Stimulated activated CD4-positive, alpha-beta T cell treated with anti-CD3 and anti-CD28 coated beads, Interleukin-1b, Interleukin-23, amount 100 ng/mL, for 1 hour (primary cell): Measurements from ENCODE around the gene TRIM54.
"Not testable (repeated sequence)": the region's sequence is repeated elsewhere in the genome, so short reads cannot be mapped to it uniquely, and the experiment has no call there.

Experiments
- DNase-seq, 2 donors: peaks; one replicate each; pipeline ENCODE4 v3.0.0-alpha.2; 2020; ENCODE audit warnings: low read depth in 2 of 2

The TRIM54 gene

DNA sequence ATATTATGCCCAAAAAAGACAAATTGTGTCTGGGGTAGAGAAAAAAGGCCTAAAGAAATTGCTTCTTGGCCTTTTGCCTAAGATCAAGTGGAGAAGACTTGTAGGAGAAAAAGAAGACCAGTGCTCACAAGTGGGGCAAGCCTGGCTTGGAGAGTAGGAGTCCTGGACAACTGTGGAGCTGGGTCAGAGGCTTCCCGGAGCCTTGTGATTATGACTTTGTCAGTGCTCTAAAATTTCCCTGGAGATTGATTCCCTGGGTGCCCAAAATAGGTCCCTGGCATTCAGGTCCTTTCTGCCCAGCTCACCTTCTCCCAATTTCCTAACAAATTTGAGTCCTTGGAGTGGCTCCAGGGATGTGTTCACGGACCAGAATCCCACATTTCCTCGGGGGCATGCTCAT, 787 bp upstream of the TRIM54 start:
- no peak for DNase-seq

DNA sequence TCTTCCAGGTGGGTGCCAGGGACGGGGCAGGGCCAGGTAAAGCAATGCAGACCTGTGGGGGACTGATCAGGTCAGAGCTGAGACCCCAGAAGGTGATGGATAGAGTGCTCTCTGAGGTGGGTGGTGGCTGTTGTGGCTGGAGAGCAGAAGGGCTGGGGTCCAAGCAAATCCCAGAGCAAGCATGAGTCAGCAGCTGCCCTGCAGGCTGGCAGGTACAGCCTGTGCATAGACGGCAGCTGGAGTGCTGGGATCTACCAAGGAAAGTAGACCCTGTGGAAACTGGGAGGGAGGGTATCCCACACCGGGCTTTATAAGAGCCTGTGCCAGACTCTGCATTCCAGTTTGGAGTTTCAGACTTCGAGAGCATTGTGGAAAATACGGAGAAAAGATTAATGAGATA, 663 bp downstream of the TRIM54 start:
- DNase-seq: no peak

DNA sequence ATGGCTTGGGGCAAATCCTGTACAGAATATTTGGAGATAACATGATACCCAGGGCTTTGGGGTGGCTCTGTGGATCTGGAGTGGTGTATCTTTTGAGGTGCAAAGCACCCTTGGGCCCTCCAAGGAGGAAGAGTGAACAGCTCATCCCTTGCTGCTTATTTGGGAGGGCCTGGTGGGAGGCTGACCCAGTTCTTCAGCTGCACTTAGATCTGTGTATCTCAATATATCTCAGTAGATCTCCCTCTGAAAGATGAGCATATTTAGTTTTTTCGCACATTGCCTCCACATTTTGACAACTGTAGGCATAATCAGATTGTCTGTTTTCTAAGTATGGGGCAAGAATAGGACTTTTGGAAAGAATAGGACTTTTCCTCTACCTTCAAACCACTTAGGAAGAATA, 2.8 kb downstream of the TRIM54 start:
- no peak for DNase-seq

DNA sequence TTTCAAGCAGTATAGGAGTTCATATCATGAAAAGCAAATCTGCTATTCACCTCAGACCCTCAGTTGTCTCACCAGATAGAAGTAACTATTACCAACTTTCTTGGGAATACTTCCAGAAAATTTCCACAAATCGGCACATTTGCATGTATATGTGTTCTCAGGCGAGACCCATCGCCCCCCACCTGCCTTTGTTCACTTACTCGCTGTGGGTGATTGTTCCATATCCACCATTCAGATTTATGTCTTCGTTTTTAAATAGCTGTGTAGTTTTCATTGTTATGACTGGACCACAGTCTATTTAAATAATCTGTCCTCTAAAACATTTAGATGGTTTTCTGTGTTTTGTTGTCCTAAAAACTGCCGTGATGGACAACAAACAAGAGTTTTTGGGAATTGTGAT, 3.3 kb downstream of the TRIM54 start:
- no peak for DNase-seq

DNA sequence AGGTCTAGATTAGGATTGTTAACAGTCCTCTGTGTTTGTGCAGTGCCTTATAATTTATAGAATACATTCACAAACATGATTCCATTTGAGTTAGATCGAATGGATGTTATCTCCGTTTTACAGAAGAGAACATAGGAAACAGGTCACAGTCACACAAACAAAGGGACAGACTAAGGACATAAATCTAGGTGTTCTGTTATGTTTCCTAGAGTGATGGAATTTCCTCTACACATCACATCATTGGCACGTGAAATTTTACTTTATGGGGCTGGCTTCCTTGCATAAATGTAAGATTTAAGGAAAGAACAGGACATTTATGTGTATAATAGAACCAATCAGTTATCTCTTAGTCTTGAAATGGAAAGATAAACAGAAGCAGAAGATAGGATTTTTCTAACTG, 6.4 kb downstream of the TRIM54 start:
- DNase-seq: no peak

DNA sequence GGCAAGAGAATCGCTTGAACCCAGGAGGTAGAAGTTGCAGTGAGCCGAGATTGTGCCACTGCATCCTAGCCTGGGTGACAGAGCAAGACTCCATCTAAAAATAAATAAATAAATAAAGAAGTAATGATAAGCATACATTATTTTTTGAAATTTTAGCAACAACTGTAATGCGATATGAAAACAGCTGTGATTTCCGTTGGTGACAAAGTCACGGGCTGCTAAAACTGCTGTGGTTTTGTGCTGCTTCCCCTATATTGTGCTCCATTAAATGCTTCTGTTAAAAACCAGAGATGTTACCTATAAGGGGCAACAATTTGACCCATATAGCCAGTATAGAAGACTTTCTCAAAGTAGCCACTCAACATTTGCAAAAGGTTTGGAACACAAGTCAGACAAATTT, 8.3 kb downstream of the TRIM54 start:
- no peak for DNase-seq

DNA sequence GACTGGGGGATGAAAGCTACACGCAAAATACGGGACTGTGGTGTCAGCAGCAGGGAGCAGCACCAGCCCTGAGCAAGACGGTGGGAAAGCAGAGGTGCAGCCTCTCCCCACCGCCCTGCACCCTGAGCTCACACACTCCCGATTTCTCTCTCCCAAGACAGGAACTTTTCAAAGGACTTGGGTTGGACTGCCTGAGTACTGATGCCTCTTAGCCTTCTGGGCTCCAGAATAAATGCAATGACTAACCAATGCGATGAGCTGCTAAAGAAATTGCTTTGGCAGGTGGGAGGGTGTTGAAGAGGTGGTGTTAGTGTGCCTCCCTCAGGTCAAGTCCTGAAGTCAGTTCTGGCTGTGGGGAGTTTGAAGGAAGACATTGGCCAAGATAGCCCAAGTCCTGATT, 9.6 kb downstream of the TRIM54 start:
- DNase-seq: no peak

DNA sequence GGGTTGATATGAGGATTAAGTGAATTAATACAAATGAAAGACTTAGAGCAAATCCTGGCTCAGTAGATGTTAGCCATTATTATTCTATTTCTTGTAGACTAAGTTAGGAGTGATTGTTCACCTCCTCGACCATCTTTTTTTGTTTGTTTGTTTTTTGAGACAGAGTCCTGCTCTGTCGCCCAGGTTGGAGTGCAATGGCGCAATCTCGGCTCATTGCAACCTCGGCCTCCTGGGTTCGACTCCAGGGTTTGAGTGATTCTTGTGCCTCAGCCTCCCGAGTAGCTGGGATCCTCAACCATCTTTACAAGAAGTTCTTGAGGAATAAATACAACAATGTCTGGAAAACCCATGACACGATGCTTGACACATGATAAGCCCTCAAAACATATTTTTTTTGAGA, 12.7 kb downstream of the TRIM54 start:
- no peak for DNase-seq

DNA sequence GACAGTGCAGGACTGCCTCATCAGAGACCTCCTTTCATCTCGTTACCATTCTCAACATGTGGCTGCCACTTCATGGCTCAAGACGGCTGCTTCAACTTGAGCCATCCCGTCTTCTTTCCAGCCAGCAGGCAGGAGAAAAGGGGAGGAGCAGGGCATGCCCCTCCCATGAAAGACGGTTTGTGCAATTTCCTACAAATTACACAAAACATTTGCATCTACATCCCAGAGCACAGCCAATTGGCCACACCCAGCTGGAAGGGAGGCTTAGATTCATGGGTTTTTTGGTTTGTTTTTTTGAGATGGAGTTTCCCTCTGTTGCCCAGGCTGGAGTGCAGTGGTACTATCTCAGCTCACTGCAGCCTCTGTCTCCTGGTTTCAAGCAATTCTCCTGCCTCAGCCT, 14.3 kb downstream of the TRIM54 start:
- DNase-seq: no peak

DNA sequence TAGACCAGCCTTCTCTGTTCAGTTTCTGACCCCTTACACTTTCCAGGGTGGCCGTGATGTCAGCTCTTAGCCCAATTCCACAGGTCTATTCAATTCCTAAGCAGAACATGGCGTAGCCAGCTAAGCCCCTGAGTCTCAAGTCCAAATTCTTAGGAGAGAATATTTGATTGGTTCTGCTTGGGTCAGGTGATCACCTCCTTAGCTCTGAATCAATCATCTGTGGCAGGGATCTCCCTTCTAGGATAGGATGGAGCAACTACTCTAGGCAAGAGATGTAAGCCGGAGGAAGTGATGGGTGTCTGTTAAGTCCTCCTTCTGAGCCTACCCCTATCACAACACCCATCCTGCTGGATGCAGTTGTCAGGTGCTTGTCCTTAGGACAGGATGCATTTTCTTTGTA, 15.0 kb downstream of the TRIM54 start:
- DNase-seq: no peak

DNA sequence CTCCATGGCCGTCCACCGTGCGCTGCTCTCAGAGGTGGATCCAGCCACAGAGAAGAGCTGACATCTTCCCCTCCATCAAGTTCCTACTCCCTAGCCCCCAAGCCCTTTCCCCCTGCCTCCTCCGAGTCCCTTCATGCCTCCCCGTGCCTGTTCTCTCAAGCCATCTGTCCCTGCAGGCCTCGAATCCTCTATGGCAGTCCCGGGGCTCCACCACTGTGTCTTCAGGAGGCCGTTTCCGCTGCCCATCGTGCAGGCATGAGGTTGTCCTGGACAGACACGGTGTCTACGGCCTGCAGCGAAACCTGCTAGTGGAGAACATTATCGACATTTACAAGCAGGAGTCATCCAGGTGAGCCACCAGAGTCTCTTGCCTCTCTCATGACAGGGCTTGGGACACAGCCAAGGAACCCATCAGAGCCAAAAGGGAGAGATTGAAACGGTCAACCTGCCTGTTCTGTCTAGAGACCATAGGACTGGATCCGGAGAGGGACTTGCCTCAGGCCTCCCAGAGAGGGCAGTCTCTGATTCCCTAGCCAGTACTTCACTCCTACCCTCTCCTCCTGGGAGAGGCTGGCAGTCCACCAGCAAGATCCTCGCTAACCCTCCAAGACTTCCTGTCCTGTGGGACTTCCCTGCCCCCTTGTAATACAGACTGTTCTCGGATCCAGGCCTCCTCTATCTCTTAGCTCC, 16.3 kb downstream of the TRIM54 start:
- no peak for DNase-seq

DNA sequence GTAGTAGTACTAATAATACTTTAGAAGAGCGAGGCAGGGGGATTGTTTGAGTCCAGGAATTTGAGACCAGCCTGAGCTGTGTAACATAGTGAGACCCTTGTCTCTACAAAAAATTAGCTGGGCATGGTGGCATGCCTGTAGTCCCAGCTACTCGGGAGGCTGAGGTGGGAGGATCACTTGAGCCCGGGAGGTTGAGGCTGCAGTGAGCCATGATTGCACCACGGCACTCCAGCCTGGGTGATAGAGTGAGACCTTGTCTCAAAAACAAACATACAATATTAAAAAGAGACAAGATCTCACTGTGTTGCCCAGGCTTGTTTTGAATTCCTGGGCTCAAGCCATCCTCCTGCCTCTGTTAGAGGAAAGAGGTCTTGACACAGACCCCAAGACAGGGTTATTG, 18.4 kb downstream of the TRIM54 start:
- not testable (repeated sequence) for DNase-seq

DNA sequence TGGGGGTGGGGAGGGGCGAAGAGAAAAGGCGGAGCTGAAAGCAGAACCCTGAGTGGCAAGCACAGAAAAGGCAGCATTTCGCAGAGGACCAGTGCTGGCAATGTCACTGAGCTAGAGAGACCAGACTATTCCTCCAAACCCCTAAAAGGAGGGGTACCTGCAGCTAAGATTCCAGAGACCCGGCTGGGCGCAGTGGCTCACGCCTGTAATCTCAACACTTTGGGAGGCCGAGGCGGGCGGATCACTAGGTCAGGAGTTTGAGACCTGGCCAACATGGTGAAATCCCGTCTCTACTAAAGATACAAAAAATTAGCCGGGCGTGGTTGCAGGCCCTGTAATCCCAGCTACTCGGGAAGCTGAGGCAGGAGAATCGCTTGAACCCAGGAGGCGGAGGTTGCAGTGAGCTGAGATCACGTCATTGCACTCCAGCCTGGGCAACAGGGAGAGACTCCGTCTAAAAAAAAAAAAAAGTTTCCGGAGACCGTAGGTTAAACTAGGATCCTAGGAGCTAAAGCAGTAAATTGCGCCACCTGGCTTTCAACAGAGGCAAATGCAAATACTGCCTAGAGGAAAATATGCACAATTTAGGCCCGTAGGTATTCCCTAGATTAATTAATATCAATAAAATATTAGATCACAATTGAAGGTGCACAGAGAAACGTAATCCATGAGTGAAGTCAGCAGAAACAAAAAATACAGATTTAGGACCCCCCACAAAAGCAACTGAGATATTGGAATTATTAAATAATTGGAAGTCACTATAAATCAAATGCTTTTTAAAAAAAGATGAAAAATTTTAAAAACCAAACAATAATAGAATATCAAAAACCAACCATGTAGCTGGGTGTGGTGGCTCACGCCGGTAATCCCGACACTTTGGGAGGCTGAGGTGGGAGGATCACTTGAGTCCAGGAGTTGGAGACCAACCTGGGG, 21.1 kb downstream of the TRIM54 start:
- DNase-seq: no peak

DNA sequence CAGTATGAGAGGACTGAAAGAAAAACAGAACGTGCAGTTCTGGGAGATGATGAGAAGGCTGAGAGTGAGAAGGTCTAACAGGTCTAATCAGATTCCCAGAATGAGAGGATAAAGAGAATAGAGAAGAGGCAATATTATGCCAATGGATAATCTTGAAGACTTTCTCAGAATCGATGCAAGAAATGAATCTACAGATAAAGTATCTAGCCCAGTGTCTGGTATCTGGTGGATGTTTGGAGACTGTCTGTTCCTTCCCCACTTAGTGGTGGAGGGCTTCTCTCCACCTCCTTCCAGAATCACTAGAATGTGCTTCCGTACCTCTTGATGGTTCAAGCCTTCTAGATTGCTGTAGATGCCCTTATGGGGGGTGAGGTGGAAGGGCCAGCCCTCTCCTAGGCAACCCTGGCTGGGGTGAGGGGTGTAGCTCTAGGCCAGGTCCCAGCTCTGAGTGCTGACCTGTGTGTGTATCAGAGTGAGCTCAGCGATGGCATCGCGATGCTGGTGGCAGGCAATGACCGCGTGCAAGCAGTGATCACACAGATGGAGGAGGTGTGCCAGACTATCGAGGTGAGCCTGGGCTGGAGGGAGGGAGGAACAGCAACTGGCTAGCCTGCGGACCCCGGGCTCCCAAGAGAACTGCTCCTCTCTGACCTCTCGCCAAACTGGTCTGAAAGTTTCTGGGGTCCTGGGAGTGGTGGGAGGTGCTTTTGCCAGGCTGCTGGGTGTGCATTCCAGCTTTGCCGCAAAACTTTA, 22.4 kb downstream of the TRIM54 start:
- no peak for DNase-seq

DNA sequence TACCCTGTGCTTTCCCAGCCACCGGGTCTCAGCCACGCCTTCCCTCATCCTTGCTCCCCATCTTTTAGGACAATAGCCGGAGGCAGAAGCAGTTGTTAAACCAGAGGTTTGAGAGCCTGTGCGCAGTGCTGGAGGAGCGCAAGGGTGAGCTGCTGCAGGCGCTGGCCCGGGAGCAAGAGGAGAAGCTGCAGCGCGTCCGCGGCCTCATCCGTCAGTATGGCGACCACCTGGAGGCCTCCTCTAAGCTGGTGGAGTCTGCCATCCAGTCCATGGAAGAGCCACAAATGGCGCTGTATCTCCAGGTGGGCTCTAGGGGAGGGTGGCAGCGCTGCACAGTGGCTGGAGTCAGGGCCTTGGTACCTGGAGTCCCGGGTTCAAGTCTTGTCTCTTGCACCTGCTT, 23.3 kb downstream of the TRIM54 start:
- DNase-seq: no peak

DNA sequence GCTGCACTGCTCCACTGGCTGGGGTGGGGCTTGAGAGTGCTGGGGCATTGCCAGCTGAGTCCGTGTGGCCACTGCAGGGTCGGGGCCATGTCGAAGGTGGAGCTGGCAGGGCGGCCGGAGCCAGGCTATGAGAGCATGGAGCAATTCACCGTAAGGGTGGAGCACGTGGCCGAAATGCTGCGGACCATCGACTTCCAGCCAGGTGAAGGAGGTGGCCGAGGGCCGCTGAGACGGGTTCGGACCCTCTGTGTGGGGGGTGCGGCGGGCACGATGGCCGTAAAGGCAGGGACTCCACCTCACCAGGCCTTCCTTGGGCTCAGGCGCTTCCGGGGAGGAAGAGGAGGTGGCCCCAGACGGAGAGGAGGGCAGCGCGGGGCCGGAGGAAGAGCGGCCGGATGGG, 23.9 kb downstream of the TRIM54 start:
- no peak for DNase-seq

DNA sequence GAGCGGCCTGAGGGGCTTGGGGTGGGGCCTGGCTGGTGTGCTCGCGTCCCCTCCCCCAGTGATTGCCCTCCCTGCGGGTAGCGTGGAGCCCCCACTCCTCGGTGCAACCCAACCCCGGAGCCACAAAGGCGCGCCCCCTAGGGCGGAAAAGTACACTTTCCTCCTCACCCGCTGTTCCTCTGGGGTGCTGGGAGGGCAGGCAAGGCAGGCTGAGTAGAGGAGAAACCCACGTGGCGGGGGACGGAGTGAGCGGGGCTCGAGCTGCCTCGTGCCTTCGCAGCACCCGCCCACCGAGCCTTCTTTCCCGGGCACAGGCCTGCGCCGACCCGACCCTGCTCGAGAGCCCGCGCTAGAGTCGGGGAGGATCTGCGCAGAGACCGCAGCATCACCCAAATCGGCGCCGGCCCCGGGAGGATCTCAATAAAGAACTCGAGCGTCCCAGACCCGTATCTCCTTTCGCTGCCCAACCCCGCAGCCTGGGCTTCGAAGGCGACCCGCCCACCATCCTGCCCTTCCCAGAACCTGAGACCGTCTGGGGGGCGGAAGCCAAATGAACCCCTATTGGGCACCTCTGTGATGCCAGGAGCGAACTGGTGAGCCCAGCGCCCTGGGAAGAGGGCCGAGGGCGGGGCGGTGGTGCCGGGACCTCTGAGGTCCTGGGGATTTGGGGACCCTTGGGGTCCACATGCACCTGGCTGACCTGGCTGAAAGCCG, 24.5 kb downstream of the TRIM54 start:
- DNase-seq: no peak

DNA sequence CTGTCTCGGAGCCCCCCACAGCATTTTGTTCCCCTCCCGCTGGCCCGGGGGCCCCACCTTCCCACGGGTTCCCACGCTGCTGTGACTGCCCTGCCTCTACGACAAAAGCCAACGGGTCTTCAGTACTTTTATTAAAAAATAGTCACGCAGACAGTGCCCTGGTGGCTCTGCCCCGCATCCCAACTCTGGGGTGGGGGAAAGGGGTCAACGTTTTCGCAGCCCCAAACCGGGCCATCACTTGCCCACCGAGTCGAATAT, 25.0 kb downstream of the TRIM54 start:
- no peak for DNase-seq

DNA sequence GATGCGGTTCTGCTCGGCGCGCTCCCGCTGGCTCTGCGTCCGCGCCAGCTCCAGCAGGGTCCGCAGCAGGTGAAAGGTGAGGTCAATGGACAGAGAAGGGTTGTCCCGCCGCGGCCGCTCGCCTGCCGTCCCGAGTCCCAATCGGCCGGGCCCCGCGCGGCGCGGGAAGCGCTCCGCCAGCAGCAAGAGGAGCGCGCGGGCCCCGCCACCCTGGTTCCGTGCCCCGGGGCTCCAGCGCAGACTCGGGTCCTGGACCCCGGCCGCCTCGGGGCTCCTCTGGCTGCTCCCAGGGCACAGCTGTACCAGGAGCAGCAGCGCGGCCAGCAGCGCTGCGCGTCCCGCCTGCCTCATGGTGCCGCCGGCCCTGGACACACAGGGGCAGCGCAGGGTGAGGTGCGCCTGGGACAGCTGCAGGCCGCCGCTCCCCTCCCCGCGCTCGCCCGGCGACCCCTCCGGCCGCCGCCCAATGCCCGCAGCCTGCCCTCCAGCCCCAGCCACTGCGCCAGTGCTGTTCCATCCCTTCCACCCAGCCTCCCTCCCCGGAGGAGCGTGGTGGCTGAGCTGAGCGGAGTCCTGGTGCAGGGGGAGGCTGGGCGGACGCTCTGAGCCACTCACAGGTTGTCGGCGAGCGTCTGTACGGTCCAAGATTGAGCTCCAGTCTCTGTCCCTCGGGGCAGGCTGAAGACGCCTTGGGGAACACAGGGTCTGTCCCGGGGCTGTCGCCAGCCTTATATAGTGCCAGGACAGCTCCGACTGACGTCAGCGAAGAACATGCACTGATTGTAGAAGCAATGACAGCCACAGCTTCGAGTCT, 25.5 kb downstream of the TRIM54 start:
- no peak for DNase-seq

DNA sequence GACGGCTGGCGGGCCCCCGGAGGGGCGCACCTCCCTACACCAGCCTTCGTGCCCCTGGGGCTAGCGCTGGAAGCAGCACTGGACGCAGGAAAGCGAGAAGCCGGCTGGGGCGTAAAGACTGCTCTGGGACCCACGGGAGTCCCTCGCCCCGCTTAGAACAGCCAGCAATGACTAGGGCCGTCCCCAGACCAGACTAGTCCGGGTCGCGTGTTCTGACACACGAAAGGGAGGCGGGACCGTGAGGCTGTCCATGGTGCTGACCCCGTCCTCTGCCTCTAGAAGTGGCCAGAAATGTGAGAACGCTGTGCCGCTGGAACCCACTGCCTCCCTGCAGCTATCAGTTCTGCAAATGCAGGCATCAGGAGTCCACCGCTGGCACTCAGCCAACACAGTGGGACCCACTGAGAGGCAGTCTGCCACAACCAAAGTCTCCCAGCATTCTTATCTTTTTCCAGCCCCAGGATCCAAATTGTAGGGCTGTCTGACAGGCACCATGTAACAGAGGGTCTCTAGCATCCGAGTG, 26.2 kb downstream of the TRIM54 start, which contains the start of gene UCN:
Gene UCN (minus strand): TSS at position 87 of the 523 bp plus-strand sequence. CDS start 550 bp downstream, outside the sequence.
- DNase-seq: no peak

DNA sequence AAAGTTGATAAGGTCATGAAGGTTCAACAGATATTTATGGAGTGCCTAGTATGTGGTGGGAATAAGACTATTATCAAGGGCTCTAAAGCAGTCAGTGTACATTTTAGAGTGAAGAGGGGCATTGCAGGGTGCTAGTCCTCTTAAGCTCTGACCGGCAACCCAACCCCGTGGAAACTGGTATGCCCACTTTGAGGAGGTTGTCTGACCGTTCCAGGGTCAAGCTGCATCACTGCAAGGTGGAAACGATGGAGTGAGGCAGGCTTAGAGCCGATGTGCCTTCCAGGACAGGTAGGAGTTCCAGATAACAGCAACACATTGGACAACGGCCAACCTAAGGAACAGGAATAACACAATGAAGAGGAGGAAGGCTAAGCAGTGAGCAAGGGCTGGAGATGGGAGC, 27.4 kb downstream of the TRIM54 start:
- no peak for DNase-seq
